GM19193 (cell line): Measurements from ENCODE around the gene CDC6.

Experiments
- POLR2A ChIP-seq: IDR thresholded peaks from 4 replicates; pipeline ENCODE4 v1.6.1; 2011; ENCODE audit not compliant: insufficient read depth, insufficient read length; ENCODE audit errors: extremely low read depth

CDC6 gene

GRCh38 chr17:40287494-40288369, at the start of gene CDC6:
TSS of gene CDC6 (plus strand) at chr17:40287879. CDS start at chr17:40289421, 1,542 bp downstream.
- TF ChIP-seq POLR2A, result peak; percentile 92

GRCh38 chr17:40241252-40241834, 46.3 kb upstream of the CDC6 start:
- no peak for TF ChIP-seq POLR2A

- TF ChIP-seq POLR2A, result no peak
These were observed 44.9 kb upstream of the CDC6 start for GRCh38 chr17:40242774-40243173.

GRCh38 chr17:40243761-40244160, 43.9 kb upstream of the CDC6 start:
- TF ChIP-seq POLR2A, result no peak

- TF ChIP-seq POLR2A, result no peak
These were observed 43.4 kb upstream of the CDC6 start for GRCh38 chr17:40244255-40244654.

GRCh38 chr17:40247926-40248495, 39.7 kb upstream of the CDC6 start:
- TF ChIP-seq POLR2A, result no peak

- no peak for TF ChIP-seq POLR2A
These were observed 39.2 kb upstream of the CDC6 start for GRCh38 chr17:40248507-40248906.

- no peak for TF ChIP-seq POLR2A
These were observed 36.1 kb upstream of the CDC6 start for GRCh38 chr17:40251576-40251975.

- no peak for TF ChIP-seq POLR2A
These were observed 34.1 kb upstream of the CDC6 start for GRCh38 chr17:40253565-40253964.

- TF ChIP-seq POLR2A, result no peak
These were observed 28.2 kb upstream of the CDC6 start for GRCh38 chr17:40259505-40259904.

GRCh38 chr17:40260528-40260927, 27.2 kb upstream of the CDC6 start:
- no peak for TF ChIP-seq POLR2A

- TF ChIP-seq POLR2A, result no peak
These were observed 23.1 kb upstream of the CDC6 start for GRCh38 chr17:40264458-40265185.

GRCh38 chr17:40265337-40265736, 22.3 kb upstream of the CDC6 start:
- no peak for TF ChIP-seq POLR2A

GRCh38 chr17:40266882-40267281, 20.8 kb upstream of the CDC6 start:
- no peak for TF ChIP-seq POLR2A

GRCh38 chr17:40268141-40268712, 19.5 kb upstream of the CDC6 start:
- no peak for TF ChIP-seq POLR2A
